GM19193 (cell line): ENCODE measurements around the gene CC2D2B.
A peak's percentile ranks its signal among the peaks of the same experiment; 100 is the strongest.

Source experiments
- POLR2A ChIP-seq: IDR thresholded peaks from 4 replicates; pipeline ENCODE4 v1.6.1; 2011; ENCODE audit not compliant: insufficient read depth, insufficient read length; ENCODE audit errors: extremely low read depth

CC2D2B gene

GRCh38 chr10:95987685-95988426 lies 80.1 kb downstream of the CC2D2B start:
- TF ChIP-seq POLR2A, result no peak

GRCh38 chr10:95988702-95989101 lies 80.9 kb downstream of the CC2D2B start:
- no peak for TF ChIP-seq POLR2A

GRCh38 chr10:95998255-95998784 lies 90.5 kb downstream of the CC2D2B start:
- TF ChIP-seq POLR2A, result no peak

GRCh38 chr10:96013956-96014355 lies 106.2 kb downstream of the CC2D2B start:
- no peak for TF ChIP-seq POLR2A

GRCh38 chr10:96014473-96015102 lies 106.8 kb downstream of the CC2D2B start:
- TF ChIP-seq POLR2A, result no peak

- TF ChIP-seq POLR2A, result no peak
These were observed 109.5 kb downstream of the CC2D2B start for GRCh38 chr10:96017191-96017687.

- TF ChIP-seq POLR2A, result no peak
These were observed 113.6 kb downstream of the CC2D2B start for GRCh38 chr10:96021332-96021731.

GRCh38 chr10:96022739-96023138 lies 115.0 kb downstream of the CC2D2B start:
- no peak for TF ChIP-seq POLR2A

- no peak for TF ChIP-seq POLR2A
These were observed 115.4 kb downstream of the CC2D2B start for GRCh38 chr10:96023168-96023567.

- no peak for TF ChIP-seq POLR2A
These were observed 117.8 kb downstream of the CC2D2B start for GRCh38 chr10:96025566-96025965.

- TF ChIP-seq POLR2A, result no peak
These were observed 126.8 kb downstream of the CC2D2B start for GRCh38 chr10:96034625-96035024.

- no peak for TF ChIP-seq POLR2A
These were observed 131.0 kb downstream of the CC2D2B start for GRCh38 chr10:96038476-96039387.

- no peak for TF ChIP-seq POLR2A
These were observed 133.4 kb downstream of the CC2D2B start for GRCh38 chr10:96041146-96041545.

GRCh38 chr10:96043033-96043892 lies 135.5 kb downstream of the CC2D2B start, which contains the start of gene CCNJ:
Gene CCNJ (plus strand): TSS chr10:96043583. CDS start chr10:96044394, 811 bp downstream.
- peak; percentile 86 for TF ChIP-seq POLR2A
